ENCODE data around the gene ACOT7. TPM values are rescaled to one million over a fixed set of nuclear protein-coding genes. Genes with fewer than 3 reads are reported as not detected.
A peak's percentile ranks its signal among the peaks of the same experiment; 100 is the strongest.

Gene ACOT7
- total and polyA plus RNA-seq, 2 donors (not counting 1 experiment from before 2014, with no cell fraction given), result 4.2 to 4.6 TPM

GRCh38 chr1:6241107-6241886, 152.3 kb downstream of the ACOT7 start:
- Histone ChIP-seq H3K4me1 (ENCODE audit: control insufficient read depth in 2 of 2, insufficient read depth in 2 of 2, low read length in 2 of 2) (peaks cover 21 to 26% of the 10 kb centered on the region in 2 donors), H3K27me3 (replicated peaks in 1 of 4; ENCODE audit: control extremely low read depth in 1 of 4, control insufficient read depth in 3 of 4, insufficient read depth in 4 of 4, low read length in 3 of 4) (peaks cover 0 to 66% (median 41%) of the 10 kb centered on the region in 4 experiments), H4K20me1 (ENCODE audit: control insufficient read depth, insufficient read depth, low read length, poor library complexity, severe bottlenecking) (peaks cover 6% of the 10 kb centered on the region), H3K9me3 (ENCODE audit: control extremely low read depth in 1 of 3, control insufficient read depth in 2 of 3, insufficient read depth in 1 of 3, low read length in 2 of 3) (peaks cover 0 to 29% (median 0%) of the 10 kb centered on the region in 3 donors), H3K36me3 (replicated peaks in 1 of 2; ENCODE audit: control extremely low read depth in 1 of 2, control insufficient read depth in 1 of 2, extremely low read depth in 1 of 2, insufficient read depth in 2 of 2, low read length in 1 of 2) (no peaks in the 10 kb centered on the region), H3K79me2 (ENCODE audit: control insufficient read depth, insufficient read depth, low read length) (no peaks in the 10 kb centered on the region), H2AFZ (ENCODE audit: insufficient read depth, low read depth, low read length, poor library complexity, severe bottlenecking) (no peak overlapping the region), H3K9ac (ENCODE audit: low read length) (no peak overlapping the region), H3K27ac (ENCODE audit: low read length in 2 of 2) (no peak overlapping the region), H3K4me2 (replicated peaks; ENCODE audit: low read depth, low read length, poor library complexity, severe bottlenecking) (peak overlapping the region; percentile 52), H3K4me3 (ENCODE audit: control extremely low read depth in 1 of 5, extremely low read depth in 1 of 5, insufficient read depth in 1 of 5, low read depth in 2 of 5, low read length in 4 of 5) (no peak overlapping the region)
- WGBS (ENCODE audit: insufficient coverage), result 15% methylated on average over 29 of the region's 33 CpGs
- ChIA-PET POLR2A (interaction anchor here (0.6 kb wide), 1 partner anchor 17 kb away, joined by 3 read pairs; no protein-coding TSS in a partner anchor), CTCF (no interaction called here)
- H3K27me3 Mint-ChIP-seq, result peaks cover 32% of the 10 kb centered on the region
- peaks cover 8% of the 10 kb centered on the region for H3K4me1 Mint-ChIP-seq
- intact Hi-C loops (cut with micrococcal nuclease), result no loop called here
- DNase-seq (no peak), ATAC-seq (ENCODE audit: low read depth) (no peak)
- no peak overlapping the region for H3K27ac Mint-ChIP-seq
- peak overlapping the region; percentile 24 for H3K4me3 Mint-ChIP-seq
- TF ChIP-seq CTCF (IDR thresholded peaks at IDR 0.05) (no peak), EZH2 (IDR thresholded peaks at IDR 0.05; ENCODE audit: borderline replicate concordance, insufficient read depth, low read depth, low read length, poor library complexity, severe bottlenecking) (no peak)
- H3K9me3 Mint-ChIP-seq (ENCODE audit: insufficient read depth), result no peaks in the 10 kb centered on the region
